ENCODE data around the gene STIP1.

GRCh38 chr11:64219755-64220154, 33.8 kb downstream of the STIP1 start:
- TF ChIP-seq CTCF (IDR thresholded peaks at IDR 0.05; ENCODE audit: extremely low read depth in 1 of 2, insufficient read depth in 1 of 2, low read depth in 1 of 2, low read length in 2 of 2) (no peak), MAX (IDR thresholded peaks at IDR 0.05; ENCODE audit: insufficient read depth, insufficient read length) (no peak), POLR2A (IDR thresholded peaks at IDR 0.05; ENCODE audit: low read depth, low read length) (no peak), JUN (IDR thresholded peaks at IDR 0.05; ENCODE audit: borderline replicate concordance, insufficient read depth, insufficient read length, low read depth) (no peak), GATA2 (IDR thresholded peaks at IDR 0.05; ENCODE audit: insufficient read depth, insufficient read length, low read depth, low read length) (no peak), MYC (IDR thresholded peaks at IDR 0.05; ENCODE audit: low read depth, low read length) (no peak), EZH2 (IDR thresholded peaks at IDR 0.05; ENCODE audit: borderline replicate concordance, low read depth, low read length, severe bottlenecking) (no peak), POLR2AphosphoS5 (IDR thresholded peaks at IDR 0.05; ENCODE audit: insufficient read depth, low read depth, low read length) (no peak)
